Skeletal muscle cell (primary cell): ENCODE data around the gene FOXP1.

ENCODE experiments used
- DNase-seq: peaks from one replicate; pipeline ENCODE4 v3.0.0-alpha.2; 2010; ENCODE audit warnings: low read depth
- H3K4me3 ChIP-seq: 2 replicates; pipeline ENCODE4 v1.5.1; 2011; ENCODE audit warnings: low read depth, mild to moderate bottlenecking, control low read depth, low read length, moderate library complexity

FOXP1 gene

GRCh38 chr3:71515636-71516365 lies 67.7 kb downstream of the FOXP1 start:
- H3K4me3 ChIP-seq: no peak overlapping the region
- DNase-seq: no peak

DNA sequence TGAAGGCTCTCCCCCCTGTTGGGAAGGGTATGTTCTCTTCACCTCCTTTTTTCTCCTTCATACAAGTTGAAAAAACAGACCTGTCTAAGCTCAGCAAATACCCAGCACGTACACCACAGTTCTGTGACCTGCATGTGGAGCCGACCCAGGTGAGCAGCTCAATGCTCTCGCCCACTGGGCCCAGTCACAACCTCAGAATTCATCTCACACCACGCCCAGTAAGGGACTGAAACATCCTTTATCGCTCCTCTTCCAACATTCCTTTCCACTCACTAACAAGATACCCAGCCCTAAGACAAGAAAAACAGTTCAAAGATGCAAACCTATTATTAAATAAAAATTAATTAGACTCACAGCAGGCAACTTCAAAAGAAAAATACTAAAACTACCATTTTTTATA lies 68.9 kb downstream of the FOXP1 start:
- H3K4me3 ChIP-seq: no peak overlapping the region
- no peak for DNase-seq

DNA sequence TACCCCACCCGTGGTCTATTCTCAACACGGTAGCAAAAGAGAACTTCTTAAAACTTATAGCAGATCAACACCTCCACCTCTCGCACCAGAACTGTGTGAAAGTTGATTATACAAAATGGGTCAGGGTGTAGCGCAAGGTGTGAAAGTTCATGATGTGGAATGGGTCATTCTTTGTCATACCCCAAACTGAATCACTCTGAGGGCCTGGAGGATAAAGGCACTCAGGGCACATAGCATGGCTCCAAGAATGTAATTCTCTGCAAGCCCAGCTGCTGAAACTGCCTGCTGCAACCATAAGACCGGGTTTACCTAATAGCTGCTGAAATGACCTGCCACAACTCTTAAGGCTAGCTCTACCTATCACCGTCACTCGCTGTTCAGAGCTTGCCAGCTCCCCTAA lies 70.0 kb downstream of the FOXP1 start:
- DNase-seq: no peak
- no peak overlapping the region for H3K4me3 ChIP-seq

GRCh38 chr3:71513081-71513480 lies 70.4 kb downstream of the FOXP1 start:
- DNase-seq: no peak
- no peak overlapping the region for H3K4me3 ChIP-seq

DNA sequence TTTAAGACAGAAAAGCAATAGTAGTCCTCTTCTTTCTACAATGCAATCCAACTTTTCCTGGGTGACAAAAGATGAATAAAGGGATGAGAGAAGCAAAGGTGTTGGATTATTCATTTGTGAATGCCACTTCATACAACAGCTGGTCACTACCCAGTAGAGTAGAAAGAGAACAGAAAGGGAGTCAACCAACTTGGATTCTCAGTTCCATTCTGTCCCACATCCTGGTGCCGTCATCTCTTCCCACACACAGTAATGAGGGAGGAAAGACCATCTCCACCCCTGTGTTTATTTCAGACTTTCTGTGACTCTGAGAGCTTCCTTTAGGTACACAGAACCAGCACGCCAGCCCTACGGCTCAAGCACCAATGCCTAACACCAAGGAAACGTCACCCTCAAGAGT lies 71.0 kb downstream of the FOXP1 start:
- no peak overlapping the region for H3K4me3 ChIP-seq
- no peak for DNase-seq

GRCh38 chr3:71512000-71512399 lies 71.5 kb downstream of the FOXP1 start:
- DNase-seq: no peak
- no peak overlapping the region for H3K4me3 ChIP-seq

DNA sequence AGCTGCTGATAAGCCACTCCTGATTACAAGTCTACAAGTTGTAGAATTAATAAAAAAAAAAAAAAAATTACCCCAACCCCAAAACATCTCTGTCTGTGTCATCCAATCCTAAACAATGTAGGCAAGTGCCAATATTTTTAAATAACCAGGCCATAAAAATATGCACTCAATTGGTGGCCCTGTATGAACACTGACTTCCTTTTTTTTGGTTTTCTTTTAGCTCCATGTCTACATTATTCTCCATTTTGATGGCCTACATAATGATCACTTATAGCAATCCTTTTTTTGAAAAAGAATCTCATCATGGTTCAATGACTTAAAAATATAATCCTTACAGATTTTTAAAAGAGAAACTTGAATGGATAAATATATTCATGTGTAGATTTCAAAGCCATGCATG lies 72.1 kb downstream of the FOXP1 start:
- DNase-seq: no peak
- H3K4me3 ChIP-seq: no peak overlapping the region

DNA sequence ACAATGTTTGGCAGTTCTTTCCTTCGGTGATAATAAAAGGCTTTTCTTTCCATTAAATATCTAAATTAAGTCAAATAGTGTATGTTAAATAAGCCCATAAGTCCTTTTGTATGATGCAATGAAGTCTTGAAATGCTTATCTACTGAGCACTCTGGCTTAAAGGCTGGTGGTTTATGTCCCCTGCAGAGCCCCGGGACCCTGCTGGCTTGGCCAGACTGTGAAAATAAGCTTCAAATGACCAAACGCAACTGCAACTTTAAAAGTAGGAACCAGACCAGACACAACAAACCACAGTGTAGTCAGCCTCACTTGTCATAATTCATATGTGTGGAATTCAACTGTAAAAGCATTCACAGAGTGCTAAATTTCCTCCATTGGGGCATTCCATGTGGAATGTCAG lies 72.5 kb downstream of the FOXP1 start:
- no peak overlapping the region for H3K4me3 ChIP-seq
- DNase-seq: peak; percentile 88

DNA sequence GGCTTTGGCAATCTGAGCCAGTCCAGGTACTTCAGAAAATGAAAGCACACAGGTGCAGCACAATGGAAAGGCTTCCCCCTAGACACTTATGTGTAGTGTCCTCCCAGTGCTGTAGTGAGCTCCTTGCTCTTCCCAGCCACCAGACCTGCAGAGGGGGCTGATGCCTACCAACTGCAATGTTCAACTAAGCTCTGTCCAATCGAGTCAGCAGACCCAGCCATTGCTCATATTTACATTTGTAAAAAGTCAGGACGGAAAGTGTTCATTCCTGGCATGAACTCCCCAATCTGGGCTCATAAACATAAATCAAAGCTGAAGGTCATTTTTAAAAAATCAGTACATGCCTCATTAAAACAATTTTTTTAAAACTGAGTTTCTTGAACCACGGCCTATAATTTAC lies 73.0 kb downstream of the FOXP1 start:
- DNase-seq: no peak
- H3K4me3 ChIP-seq: no peak overlapping the region

DNA sequence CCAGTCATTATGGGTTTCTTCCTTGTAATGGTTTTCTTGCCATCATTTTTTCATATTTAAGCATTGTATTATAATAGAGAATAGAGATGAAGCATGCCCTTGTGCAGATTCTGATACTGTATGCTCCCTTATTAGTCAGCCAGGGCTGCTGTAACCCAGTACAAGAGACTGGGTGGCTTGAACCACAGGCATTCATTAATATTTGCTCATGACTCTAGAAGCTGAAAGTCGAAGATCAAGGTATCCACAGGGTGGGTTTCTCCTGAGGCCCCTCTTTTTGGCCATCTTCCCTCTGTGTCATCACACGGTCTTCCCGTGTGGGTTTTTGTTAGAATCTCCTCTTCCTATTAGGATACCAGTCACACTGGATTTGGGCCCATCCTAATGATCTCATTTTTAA lies 74.5 kb downstream of the FOXP1 start:
- no peak for DNase-seq
- no peak overlapping the region for H3K4me3 ChIP-seq

- no peak overlapping the region for H3K4me3 ChIP-seq
Measured at GRCh38 chr3:71505767-71506350, 77.7 kb downstream of the FOXP1 start.

DNA sequence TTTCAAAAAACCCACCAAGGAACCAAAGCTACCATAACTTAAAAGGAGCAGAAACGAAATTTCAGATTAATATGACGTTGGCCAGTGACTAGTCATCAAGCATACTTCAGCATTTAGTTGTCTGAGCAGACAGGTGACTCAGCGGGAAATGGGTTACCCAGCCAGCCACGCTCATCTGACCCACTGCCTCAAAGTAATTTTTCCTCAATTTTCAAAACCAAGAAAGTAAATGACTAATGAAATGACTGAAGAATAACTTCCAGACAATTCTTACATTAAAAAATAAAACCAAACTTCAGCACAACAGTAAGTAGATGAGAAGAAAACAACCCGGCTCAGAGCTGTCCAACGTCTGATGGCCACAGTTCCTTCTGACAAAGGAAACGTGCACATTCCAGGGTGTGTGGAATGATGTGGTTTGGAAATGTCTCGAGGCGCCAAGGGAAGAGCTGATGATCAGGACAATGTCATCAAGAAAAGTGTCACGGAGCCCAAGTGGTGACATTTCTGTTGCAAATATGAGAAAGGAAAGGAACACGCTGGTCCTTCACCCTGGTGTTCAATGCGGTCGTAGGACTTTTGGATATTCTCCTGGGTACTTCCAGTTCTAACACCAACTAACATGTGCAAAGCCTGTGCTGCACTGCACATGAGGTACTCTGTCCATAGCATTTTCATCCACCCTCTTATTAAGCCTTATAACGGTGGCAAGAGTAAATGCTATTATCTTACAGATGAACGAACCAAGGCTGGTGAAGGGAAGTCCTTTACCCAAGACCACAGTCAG lies 79.1 kb downstream of the FOXP1 start:
- peak overlapping the region; percentile 27 for H3K4me3 ChIP-seq
- peak; percentile 90 for DNase-seq

More at GRCh38 chr3:71505767-71506350, 77.7 kb downstream of the FOXP1 start:
- DNase-seq: no peak

GRCh38 chr3:71503525-71504249 lies 79.8 kb downstream of the FOXP1 start:
- peak overlapping the region; percentile 27 for H3K4me3 ChIP-seq
- peak; percentile 80 for DNase-seq

DNA sequence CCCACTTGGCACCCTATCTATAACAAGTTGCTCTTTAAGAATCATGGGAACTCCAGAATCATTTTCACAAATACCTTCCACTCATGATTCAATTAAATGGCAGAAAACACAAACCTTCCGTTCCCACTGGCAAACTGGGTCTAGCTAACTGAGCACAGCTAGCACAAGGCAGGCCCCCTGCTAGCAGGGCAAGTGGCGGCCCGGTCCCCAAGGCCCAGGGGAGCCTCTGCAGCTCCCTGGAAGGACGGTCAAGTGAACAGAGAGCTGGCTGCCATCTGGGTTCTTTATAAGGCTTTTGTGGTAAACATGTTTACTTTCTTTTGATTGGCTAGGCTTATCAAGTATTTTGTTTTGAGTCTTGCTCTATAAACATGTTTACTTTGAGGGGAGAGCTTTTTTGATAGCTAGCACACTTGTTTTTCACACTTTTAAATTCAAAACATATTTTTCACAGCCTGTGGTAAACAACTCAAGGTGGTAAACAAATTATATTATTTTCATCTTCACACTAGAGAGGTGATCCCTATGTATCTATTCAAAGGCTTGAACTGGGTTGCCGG lies 81.4 kb downstream of the FOXP1 start:
- DNase-seq: no peak
- H3K4me3 ChIP-seq: no peak overlapping the region

GRCh38 chr3:71500696-71501095 lies 82.8 kb downstream of the FOXP1 start:
- H3K4me3 ChIP-seq: no peak overlapping the region
- no peak for DNase-seq

- no peak overlapping the region for H3K4me3 ChIP-seq
- no peak for DNase-seq
Measured at GRCh38 chr3:71499227-71499876, 84.2 kb downstream of the FOXP1 start.

DNA sequence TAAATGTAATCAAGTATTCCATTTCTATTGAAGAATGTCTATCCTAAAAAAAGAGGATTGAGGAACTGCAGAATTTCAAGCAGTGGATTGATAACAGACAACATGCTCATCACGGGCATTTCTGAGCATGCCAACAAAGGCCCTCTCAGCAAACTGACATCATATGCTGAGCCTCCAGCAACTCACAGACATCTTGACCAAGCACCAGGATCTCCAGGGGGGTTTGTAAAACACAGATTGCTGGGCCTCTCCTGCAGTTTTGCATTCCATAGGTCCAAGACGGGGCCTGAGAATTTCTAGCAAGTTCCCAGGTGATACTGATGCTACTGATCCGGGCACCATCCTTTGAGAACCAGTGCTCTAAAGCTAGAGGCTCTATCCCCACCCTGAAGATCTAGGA lies 85.0 kb downstream of the FOXP1 start:
- H3K4me3 ChIP-seq: no peak overlapping the region
- DNase-seq: no peak

- no peak overlapping the region for H3K4me3 ChIP-seq
- DNase-seq: no peak
Measured at GRCh38 chr3:71497971-71498444, 85.5 kb downstream of the FOXP1 start.

DNA sequence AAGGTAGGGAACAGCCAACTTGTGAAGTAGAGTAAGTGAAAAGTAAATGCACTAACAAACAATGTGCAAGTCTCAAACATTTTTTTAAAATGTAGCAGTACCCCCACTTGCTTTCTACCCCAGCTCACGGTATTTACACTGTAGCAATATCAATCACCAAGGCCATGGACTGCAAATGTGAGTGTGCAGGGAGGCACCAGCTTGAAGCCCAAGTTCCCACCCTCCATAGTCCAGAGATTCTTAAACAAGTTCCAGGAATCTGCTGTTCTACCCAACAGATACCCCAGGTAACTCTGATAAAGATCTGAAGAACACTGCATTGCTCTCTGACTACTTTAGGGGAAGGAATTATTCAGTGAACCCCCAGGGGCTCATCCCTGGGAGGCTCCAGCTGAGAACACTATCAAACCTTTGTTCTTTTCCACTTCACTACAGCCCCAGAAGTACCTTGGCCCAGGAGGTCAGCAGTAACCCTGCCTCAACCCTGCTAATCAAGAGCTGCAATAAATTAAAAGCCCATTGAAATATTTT lies 86.1 kb downstream of the FOXP1 start:
- no peak for DNase-seq
- H3K4me3 ChIP-seq: no peak overlapping the region
